ENCODE measurements around the gene KRT1.

- TF ChIP-seq CTCF (IDR thresholded peaks at IDR 0.05) = no peak
- TF ChIP-seq POLR2A (IDR thresholded peaks at IDR 0.05) = no peak
Observed at GRCh38 chr12:52649066-52649465, 31.1 kb downstream of the KRT1 start.
